Measurements from ENCODE around the gene LURAP1L.
"Not testable (repeated sequence)": the region's sequence is repeated elsewhere in the genome, so short reads cannot be mapped to it uniquely, and the experiment has no call there.

Gene LURAP1L

GRCh38 chr9:12862611-12863410 is 88.0 kb downstream of the LURAP1L start:
- no peak for DNase-seq

DNA sequence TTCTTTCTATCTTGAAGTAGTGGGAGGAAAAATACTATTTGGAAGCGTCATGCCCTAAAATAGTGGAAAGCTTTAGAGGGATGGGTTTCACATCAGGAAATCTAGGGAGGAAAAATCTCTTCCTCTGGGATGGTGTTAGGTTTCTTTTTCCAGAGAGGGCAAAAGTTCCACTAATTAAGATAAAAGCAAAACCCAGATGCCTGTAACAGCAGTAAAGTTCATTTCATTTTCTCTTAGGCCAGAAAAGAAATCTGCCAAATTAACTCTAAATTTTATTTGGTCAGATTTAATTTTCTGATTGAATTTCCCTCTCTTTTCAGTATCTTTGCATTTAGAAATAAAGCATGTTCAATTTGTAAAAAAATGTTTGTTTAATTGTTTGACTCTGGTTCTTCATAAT is 88.8 kb downstream of the LURAP1L start:
- DNase-seq, result no peak

DNA sequence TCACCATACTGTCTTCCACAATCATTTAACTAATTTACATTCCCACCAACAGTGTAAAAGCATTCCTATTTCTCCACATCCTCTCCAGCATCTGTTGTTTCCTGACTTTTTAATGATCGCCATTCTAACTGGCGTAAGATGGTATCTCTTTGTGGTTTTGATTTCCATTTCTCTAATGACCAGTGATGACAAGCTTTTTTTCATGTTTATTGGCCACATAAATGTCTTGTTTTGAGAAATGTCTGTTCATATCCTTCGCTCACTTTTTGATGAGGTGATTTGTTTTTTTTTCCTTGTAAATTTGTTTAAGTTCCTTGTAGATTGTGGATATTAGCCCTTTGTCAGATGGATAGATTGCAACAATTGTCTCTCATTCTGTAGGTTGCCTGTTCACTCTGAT is 90.6 kb downstream of the LURAP1L start:
- not testable (repeated sequence) for DNase-seq
